ENCODE data around the gene IGF1R. TPM values are rescaled to one million over a fixed set of nuclear protein-coding genes. Genes with fewer than 3 reads are reported as not detected.
A peak's percentile ranks its signal among the peaks of the same experiment; 100 is the strongest.

IGF1R gene
- total RNA-seq, 2 experiments from 2014 or later = 17.7 to 18.9 TPM

- no peak overlapping the region for H3K4me3 Mint-ChIP-seq
- DNase-seq = no peak
- no peaks in the 10 kb centered on the region for H3K4me1 Mint-ChIP-seq
- no peaks in the 10 kb centered on the region for H3K36me3 Mint-ChIP-seq
- H3K9me3 Mint-ChIP-seq = no peaks in the 10 kb centered on the region
- no peak overlapping the region for H3K27ac Mint-ChIP-seq
- peaks cover 12% of the 10 kb centered on the region for H3K27me3 Mint-ChIP-seq
Observed at GRCh38 chr15:98626153-98626552, 22.2 kb upstream of the IGF1R start.

- Mint-ChIP-seq H3K4me1 (no peaks in the 10 kb centered on the region), H3K27ac (no peak overlapping the region), H3K36me3 (no peaks in the 10 kb centered on the region), H3K27me3 (peaks cover 5% of the 10 kb centered on the region), H3K9me3 (no peaks in the 10 kb centered on the region), H3K4me3 (no peak overlapping the region)
- no peak for DNase-seq
Observed at GRCh38 chr15:98628216-98628615, 20.1 kb upstream of the IGF1R start.

DNA sequence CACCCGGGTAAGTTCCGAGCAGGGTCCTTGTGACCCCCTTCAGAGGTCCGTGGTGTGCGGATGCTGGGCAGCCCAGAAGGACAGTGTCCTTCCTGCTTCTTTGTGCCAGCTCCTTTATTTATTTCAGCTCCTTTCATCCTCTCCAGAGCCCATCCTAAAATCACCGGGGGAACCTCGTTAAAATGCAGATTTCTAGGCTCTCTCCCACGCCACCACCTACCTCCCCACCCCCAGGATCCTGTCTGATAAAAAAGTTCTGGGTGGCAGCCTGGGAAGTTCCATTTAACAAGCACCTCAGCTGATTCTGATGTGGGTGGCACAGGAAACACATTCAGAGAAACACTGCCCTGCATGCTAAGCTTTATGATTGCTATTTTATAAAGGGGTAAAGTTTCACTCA lies 12.5 kb upstream of the IGF1R start:
- no peak overlapping the region for H3K4me3 Mint-ChIP-seq
- H3K9me3 Mint-ChIP-seq = no peaks in the 10 kb centered on the region
- no peaks in the 10 kb centered on the region for H3K36me3 Mint-ChIP-seq
- H3K4me1 Mint-ChIP-seq = peaks cover 11% of the 10 kb centered on the region
- no peaks in the 10 kb centered on the region for H3K27me3 Mint-ChIP-seq
- DNase-seq = no peak
- no peak overlapping the region for H3K27ac Mint-ChIP-seq

DNA sequence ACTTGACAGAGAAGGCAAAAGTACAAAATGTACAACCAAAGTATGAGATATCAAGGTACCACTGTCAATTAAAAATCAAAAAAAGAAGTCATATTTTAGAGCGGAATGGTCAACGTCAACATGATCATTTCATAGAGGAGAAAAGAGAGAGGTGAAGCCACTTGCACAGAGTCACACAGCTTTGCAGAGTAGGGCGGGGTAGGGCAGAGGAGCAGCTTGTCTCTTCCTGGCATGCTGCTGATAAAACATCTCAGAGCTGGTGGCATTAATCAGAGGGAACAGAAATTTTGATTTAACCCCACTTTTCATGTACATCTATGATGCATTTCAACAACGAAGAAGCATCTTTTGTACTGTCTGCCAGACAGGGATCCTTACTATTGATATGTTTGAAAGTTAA lies 5.2 kb upstream of the IGF1R start:
- Mint-ChIP-seq H3K4me1 (peaks cover 5% of the 10 kb centered on the region), H3K9me3 (no peaks in the 10 kb centered on the region), H3K27ac (no peak overlapping the region), H3K27me3 (no peaks in the 10 kb centered on the region), H3K36me3 (no peaks in the 10 kb centered on the region), H3K4me3 (no peak overlapping the region)
- DNase-seq = no peak

DNA sequence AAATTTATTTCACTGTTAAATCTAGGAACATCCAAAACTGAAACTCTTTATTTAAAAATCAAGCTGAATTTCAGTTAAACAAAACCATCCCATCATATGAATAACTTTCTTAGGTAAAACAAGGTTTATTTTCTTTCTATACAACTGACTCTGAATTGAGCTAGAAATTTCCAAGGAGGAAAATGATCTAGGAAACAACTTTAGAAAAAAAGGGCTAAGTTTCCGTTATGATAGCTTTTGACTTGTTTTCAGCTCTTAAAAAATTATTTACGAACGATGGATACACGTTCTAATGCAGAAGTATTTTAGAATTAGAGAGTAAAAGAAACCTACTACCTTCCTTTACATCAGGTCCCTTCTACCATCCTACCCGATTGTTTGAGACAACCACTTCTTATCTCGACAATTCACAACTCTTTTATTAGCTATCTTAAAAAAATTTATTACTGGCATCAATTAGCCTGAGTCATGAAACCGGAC lies 1.8 kb upstream of the IGF1R start:
- H3K36me3 Mint-ChIP-seq = no peaks in the 10 kb centered on the region
- no peak for DNase-seq
- H3K4me3 Mint-ChIP-seq = peak overlapping the region; percentile 82
- peaks cover 9% of the 10 kb centered on the region for H3K27me3 Mint-ChIP-seq
- H3K27ac Mint-ChIP-seq = peak overlapping the region; percentile 76
- H3K4me1 Mint-ChIP-seq = peaks cover 11% of the 10 kb centered on the region
- H3K9me3 Mint-ChIP-seq = no peaks in the 10 kb centered on the region

GRCh38 chr15:98647026-98647773 lies 1.1 kb upstream of the IGF1R start:
- Mint-ChIP-seq H3K4me1 (peaks cover 17% of the 10 kb centered on the region), H3K9me3 (no peaks in the 10 kb centered on the region), H3K36me3 (no peaks in the 10 kb centered on the region), H3K27me3 (peaks cover 9% of the 10 kb centered on the region), H3K4me3 (peak overlapping the region; percentile 82), H3K27ac (peak overlapping the region; percentile 76)
- peak; percentile 83 for DNase-seq

GRCh38 chr15:98648654-98649471 lies 524 bp downstream of the IGF1R start:
- peaks cover 9% of the 10 kb centered on the region for H3K27me3 Mint-ChIP-seq
- peak; percentile 59 for DNase-seq
- H3K27ac Mint-ChIP-seq = peak overlapping the region; percentile 94
- H3K36me3 Mint-ChIP-seq = no peaks in the 10 kb centered on the region
- H3K9me3 Mint-ChIP-seq = no peaks in the 10 kb centered on the region
- peaks cover 30% of the 10 kb centered on the region for H3K4me1 Mint-ChIP-seq
- H3K4me3 Mint-ChIP-seq = peak overlapping the region; percentile 85

DNA sequence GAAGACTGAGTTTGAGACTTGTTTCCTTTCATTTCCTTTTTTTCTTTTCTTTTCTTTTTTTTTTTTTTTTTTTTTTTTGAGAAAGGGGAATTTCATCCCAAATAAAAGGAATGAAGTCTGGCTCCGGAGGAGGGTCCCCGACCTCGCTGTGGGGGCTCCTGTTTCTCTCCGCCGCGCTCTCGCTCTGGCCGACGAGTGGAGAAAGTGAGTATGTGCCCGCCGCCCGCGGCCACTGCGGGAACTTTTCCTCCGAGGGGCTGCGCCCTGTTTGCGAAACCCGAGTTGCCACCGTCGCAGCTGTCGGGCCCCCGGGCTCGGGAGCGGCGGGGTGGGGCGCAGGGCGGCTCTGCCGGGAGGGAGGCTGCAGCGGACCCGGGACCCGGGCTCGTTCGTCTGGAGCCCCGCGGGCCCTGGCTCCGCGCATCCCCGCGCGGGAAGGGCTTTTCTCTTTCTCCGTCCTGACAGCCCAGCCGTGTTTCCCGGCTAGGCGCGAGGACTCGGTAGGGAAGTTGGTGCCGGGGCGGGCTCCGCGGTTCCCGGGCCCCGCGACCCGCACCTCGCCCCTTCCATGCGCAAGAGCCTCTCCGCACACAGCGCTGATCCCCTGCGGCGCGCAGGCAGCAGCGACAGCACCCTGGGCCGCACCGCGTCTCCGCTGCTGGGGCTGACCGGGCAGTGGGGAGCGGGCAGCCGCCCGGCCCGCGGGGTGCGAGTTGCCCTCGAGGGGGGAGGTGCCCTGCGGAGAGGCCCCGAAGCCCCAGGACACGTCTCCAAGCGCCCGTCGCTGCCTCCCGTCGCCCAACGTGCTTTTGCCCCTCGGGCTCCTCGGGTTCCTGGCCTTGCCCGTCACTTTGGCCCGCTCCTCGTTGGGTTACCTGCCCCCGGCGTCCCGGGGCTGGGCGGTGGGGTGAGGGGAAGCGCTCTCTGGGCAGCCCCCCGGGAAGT lies 1.4 kb downstream of the IGF1R start:
- H3K4me3 Mint-ChIP-seq = peak overlapping the region; percentile 90
- no peaks in the 10 kb centered on the region for H3K9me3 Mint-ChIP-seq
- H3K27me3 Mint-ChIP-seq = peaks cover 9% of the 10 kb centered on the region
- DNase-seq = peak; percentile 73
- no peaks in the 10 kb centered on the region for H3K36me3 Mint-ChIP-seq
- H3K27ac Mint-ChIP-seq = peak overlapping the region; percentile 85
- peaks cover 35% of the 10 kb centered on the region for H3K4me1 Mint-ChIP-seq

GRCh38 chr15:98650417-98651035 lies 2.2 kb downstream of the IGF1R start:
- Mint-ChIP-seq H3K9me3 (no peaks in the 10 kb centered on the region), H3K27ac (peak overlapping the region; percentile 85), H3K4me1 (peaks cover 40% of the 10 kb centered on the region), H3K4me3 (peak overlapping the region; percentile 90), H3K36me3 (no peaks in the 10 kb centered on the region), H3K27me3 (peaks cover 9% of the 10 kb centered on the region)
- DNase-seq = peak; percentile 52

DNA sequence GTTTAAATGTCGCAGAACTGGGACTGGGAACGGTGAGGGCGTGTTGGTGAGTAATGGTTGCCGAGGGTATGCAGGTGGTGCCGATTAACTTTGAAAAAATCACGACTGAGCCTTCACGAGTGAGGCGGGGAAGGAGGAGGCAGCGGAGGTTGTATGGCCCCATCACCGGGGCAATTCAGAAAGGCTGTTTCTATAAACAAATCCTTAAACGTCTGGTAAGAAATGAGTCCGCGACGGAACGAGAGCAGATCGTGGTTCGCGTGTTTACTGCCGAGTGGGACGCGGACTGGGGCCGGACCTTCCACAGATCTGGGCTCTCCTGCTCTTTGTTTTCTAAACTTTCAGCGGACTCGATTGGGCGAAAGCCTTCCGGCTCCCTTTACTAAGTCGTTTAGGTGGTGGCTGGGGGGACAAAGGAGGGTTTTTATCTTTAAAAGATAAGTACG lies 2.7 kb downstream of the IGF1R start:
- peak overlapping the region; percentile 85 for H3K27ac Mint-ChIP-seq
- H3K9me3 Mint-ChIP-seq = no peaks in the 10 kb centered on the region
- H3K27me3 Mint-ChIP-seq = peaks cover 9% of the 10 kb centered on the region
- DNase-seq = peak; percentile 22
- H3K4me3 Mint-ChIP-seq = peak overlapping the region; percentile 90
- no peaks in the 10 kb centered on the region for H3K36me3 Mint-ChIP-seq
- H3K4me1 Mint-ChIP-seq = peaks cover 42% of the 10 kb centered on the region

GRCh38 chr15:98651581-98652220 lies 3.4 kb downstream of the IGF1R start:
- Mint-ChIP-seq H3K9me3 (no peaks in the 10 kb centered on the region), H3K27ac (peak overlapping the region; percentile 85), H3K27me3 (peaks cover 9% of the 10 kb centered on the region), H3K36me3 (no peaks in the 10 kb centered on the region), H3K4me3 (peak overlapping the region; percentile 90), H3K4me1 (peaks cover 42% of the 10 kb centered on the region)
- DNase-seq = no peak

DNA sequence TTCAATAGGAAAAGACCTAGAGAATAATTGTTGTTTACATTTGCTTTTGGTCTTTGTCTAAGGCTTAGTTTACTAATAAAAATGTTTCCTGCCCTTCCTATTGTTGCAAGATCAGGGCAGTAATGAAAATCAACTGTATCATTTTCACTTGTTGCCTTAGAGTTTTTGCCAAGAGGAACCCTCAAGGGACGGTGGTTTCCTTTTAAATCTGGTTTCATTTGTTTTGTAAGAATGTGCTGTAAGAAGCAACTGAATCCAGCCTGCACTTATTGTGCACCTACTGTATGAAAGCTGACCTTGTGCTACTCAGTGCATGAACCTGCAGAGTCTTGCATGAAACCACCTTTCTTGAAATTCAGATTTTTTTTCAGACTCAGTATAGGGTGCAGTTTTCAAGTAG lies 5.3 kb downstream of the IGF1R start:
- no peak for DNase-seq
- H3K36me3 Mint-ChIP-seq = no peaks in the 10 kb centered on the region
- no peak overlapping the region for H3K4me3 Mint-ChIP-seq
- H3K9me3 Mint-ChIP-seq = no peaks in the 10 kb centered on the region
- no peak overlapping the region for H3K27ac Mint-ChIP-seq
- peaks cover 51% of the 10 kb centered on the region for H3K4me1 Mint-ChIP-seq
- H3K27me3 Mint-ChIP-seq = peaks cover 9% of the 10 kb centered on the region

DNA sequence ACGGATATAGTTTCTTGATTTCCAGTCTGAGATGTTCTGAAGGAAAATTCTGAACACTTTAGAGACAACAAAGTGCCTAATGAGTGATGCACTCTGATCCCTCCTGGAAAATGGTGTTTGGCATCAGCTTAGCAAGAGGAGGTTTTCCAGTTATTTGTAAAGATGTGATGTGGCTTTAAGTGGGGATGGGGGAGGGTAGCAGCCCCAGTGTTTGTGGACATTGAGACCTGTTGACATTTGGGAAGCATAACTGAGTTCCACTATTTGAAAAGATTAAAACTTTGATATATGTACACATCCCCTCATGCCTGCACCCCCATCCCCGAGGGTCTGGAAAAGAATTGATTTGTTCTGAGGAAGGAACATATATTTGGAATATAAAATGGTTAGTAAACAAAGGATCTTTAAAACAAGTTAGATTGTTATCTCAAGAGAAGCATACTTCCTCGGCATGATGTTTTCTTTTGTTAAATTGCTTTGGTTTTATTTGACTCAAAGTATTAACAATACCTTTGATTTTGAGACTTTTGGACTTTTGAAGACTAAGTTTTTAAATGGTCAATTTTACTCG lies 6.5 kb downstream of the IGF1R start:
- H3K27me3 Mint-ChIP-seq = peaks cover 9% of the 10 kb centered on the region
- H3K4me3 Mint-ChIP-seq = no peak overlapping the region

More for the DNA sequence above, 6.5 kb downstream of the IGF1R start:
- H3K36me3 Mint-ChIP-seq = no peaks in the 10 kb centered on the region
- no peaks in the 10 kb centered on the region for H3K9me3 Mint-ChIP-seq
- DNase-seq = no peak
- H3K4me1 Mint-ChIP-seq = peaks cover 56% of the 10 kb centered on the region
- no peak overlapping the region for H3K27ac Mint-ChIP-seq
